ENCODE data around the gene TRIM59.
A peak's percentile ranks its signal among the peaks of the same experiment; 100 is the strongest.

TRIM59 gene

GRCh38 chr3:160401291-160402095, 48.1 kb downstream of the TRIM59 start:
- DNase-seq, result no peak

GRCh38 chr3:160400702-160401150, 48.9 kb downstream of the TRIM59 start:
- DNase-seq, result no peak

- no peak for DNase-seq
These were observed 49.4 kb downstream of the TRIM59 start for GRCh38 chr3:160400030-160400701.

GRCh38 chr3:160399125-160400029, 50.2 kb downstream of the TRIM59 start, which contains the start of the genes IFT80 and SMC4:
IFT80 (minus strand) TSS chr3:160399225; CDS start chr3:160384600, 14,625 bp downstream.
SMC4 (plus strand) TSS chr3:160399650; CDS start chr3:160400827, 1,177 bp downstream.
- peak; percentile 87 for DNase-seq

GRCh38 chr3:160398820-160399124, 50.8 kb downstream of the TRIM59 start:
- no peak for DNase-seq

GRCh38 chr3:160395297-160395696, 54.3 kb downstream of the TRIM59 start:
- DNase-seq, result no peak

GRCh38 chr3:160394009-160394392, 55.6 kb downstream of the TRIM59 start:
- DNase-seq, result no peak

GRCh38 chr3:160393346-160394008, 56.1 kb downstream of the TRIM59 start:
- DNase-seq, result no peak

GRCh38 chr3:160392798-160393197, 56.8 kb downstream of the TRIM59 start:
- DNase-seq, result no peak

GRCh38 chr3:160390565-160391138, 58.9 kb downstream of the TRIM59 start:
- DNase-seq, result no peak

All from NCI-H510A (cell line).